Uterus (tissue), 4 donors: ENCODE results near the gene THOC6. TPM values are rescaled to one million over a fixed set of nuclear protein-coding genes. Genes with fewer than 3 reads are reported as not detected.
"Not testable (repeated sequence)": the region's sequence is repeated elsewhere in the genome, so short reads cannot be mapped to it uniquely, and the experiment has no call there.

ENCODE experiments used
- DNase-seq, 2 donors: peaks; one replicate each; pipeline ENCODE4 v3.0.0-alpha.2; 2019 to 2020
- H3K27ac ChIP-seq, 2 donors: fragments of 200-600 bp; sonication (generic); 1 replicate in 1 of 2; 2 replicates in 1 of 2; pipeline ENCODE4 v1.5.1; 2016 to 2018
- H3K27me3 ChIP-seq, 2 donors: fragments of 200-600 bp; sonication (generic); one replicate each; pipeline ENCODE4 v1.5.1; 2018 to 2019; ENCODE audit warnings: control low read depth in 1 of 2
- H3K36me3 ChIP-seq, 2 donors: fragments of 200-600 bp; sonication (generic); one replicate each; pipeline ENCODE4 v1.5.1; 2019; ENCODE audit warnings: control low read depth in 1 of 2
- H3K4me1 ChIP-seq, 2 donors: fragments of 200-600 bp; sonication (generic); one replicate each; pipeline ENCODE4 v1.5.1; 2018 to 2019; ENCODE audit warnings: control low read depth in 1 of 2
- H3K4me3 ChIP-seq, 2 donors: fragments of 200-600 bp; sonication (generic); 1 replicate in 1 of 2; 2 replicates in 1 of 2; pipeline ENCODE4 v1.5.1; 2018 to 2019; ENCODE audit warnings: mild to moderate bottlenecking in 1 of 2
- H3K9me3 ChIP-seq, 2 donors: fragments of 200-600 bp; sonication (generic); one replicate each; pipeline ENCODE4 v1.5.1; 2019; ENCODE audit warnings: control low read depth in 1 of 2
- CTCF ChIP-seq, 4 experiments: fragments of 200-600 bp in 2 of 4; fragments of 450-650 bp in 2 of 4; sonication (generic) in 2 of 4; IDR thresholded peaks; one replicate each; pipeline ENCODE4 v1.5.1; 2016 to 2019; ENCODE audit warnings: antibody characterized with exemption in 4 of 4, mild to moderate bottlenecking in 2 of 4, moderate library complexity in 1 of 4
- POLR2A ChIP-seq, 2 donors: fragments of 450-650 bp; IDR thresholded peaks; one replicate each; pipeline ENCODE4 v1.6.1; 2016; ENCODE audit warnings: antibody characterized with exemption in 2 of 2, mild to moderate bottlenecking in 1 of 2, moderate library complexity in 1 of 2
- intact Hi-C: fragments of 100-400 bp; cut with DNase I; formaldehyde crosslinking; loops from one replicate; pipeline ENCODE4 v1.15.1; 2023; ENCODE audit warnings: low total_unique reads
- small RNA-seq: library from RNA; depleted of rRNA; stranded (forward); fragments of <200 nt; gene quantifications from one replicate; pipeline ENCODE3, GENCODE V24; 2016
- total RNA-seq, 4 donors: library from RNA; depleted of rRNA in 3 of 4; stranded (reverse); fragments of >200 nt in 3 of 4; gene quantifications; one replicate each; pipeline versions ENCODE4 v1.1.0 to v1.2.4, GENCODE V29; 2014 to 2023
- donor health status: DM: yes; HTN: yes; CAD: no.

Gene THOC6
- total RNA-seq, 4 donors from 2014 or later: 3.8 to 29.0 (median 22.3) TPM

GRCh38 chr16:3075523-3075915 is 51.7 kb downstream of the THOC6 start:
- Histone ChIP-seq H3K27me3 (no peaks in the 10 kb centered on the region), H3K9me3 (no peaks in the 10 kb centered on the region), H3K36me3 (no peaks in the 10 kb centered on the region), H3K4me3 (no peak overlapping the region), H3K27ac (no peak overlapping the region), H3K4me1 (no peaks in the 10 kb centered on the region)
- intact Hi-C loops: no loop called here
- TF ChIP-seq CTCF (IDR thresholded peaks at IDR 0.05) (no peak), POLR2A (IDR thresholded peaks at IDR 0.05) (no peak)
- DNase-seq: no peak

GRCh38 chr16:3075946-3076345 is 52.1 kb downstream of the THOC6 start:
- H3K9me3 ChIP-seq, H3K27ac ChIP-seq, H3K27me3 ChIP-seq, intact Hi-C loops, H3K36me3 ChIP-seq, H3K4me1 ChIP-seq, DNase-seq, H3K4me3 ChIP-seq: not testable (repeated sequence)

GRCh38 chr16:3076577-3076976 is 52.7 kb downstream of the THOC6 start:
- Histone ChIP-seq H3K4me1 (no peaks in the 10 kb centered on the region), H3K9me3 (no peaks in the 10 kb centered on the region), H3K36me3 (no peaks in the 10 kb centered on the region), H3K27me3 (no peaks in the 10 kb centered on the region), H3K27ac (no peak overlapping the region), H3K4me3 (no peak overlapping the region)
- TF ChIP-seq POLR2A (IDR thresholded peaks at IDR 0.05) (no peak), CTCF (IDR thresholded peaks at IDR 0.05) (no peak)
- intact Hi-C loops: no loop called here
- no peak for DNase-seq

Small RNA genes lying within 50 kb of the gene (small RNA-seq; reads per million reads assigned to genes)
- not detected for gene LINC00514

Other genes with a start within 250 kb of the THOC6 start
- 100 to 1,000 TPM in 3 of 4 donors, 10 to 100 TPM in 1; 88.4 to 524 (median 219) TPM for gene ELOB, start 246.8 kb upstream of the THOC6 start, total RNA-seq
- under 1 TPM in 1 of 4 donors, not detected in 3; 0.21 TPM for gene PRSS33, start 236.5 kb upstream of the THOC6 start, total RNA-seq
- gene PRSS41, start 225.6 kb upstream of the THOC6 start, total RNA-seq: not detected
- not detected for gene PRSS21, start 206.8 kb upstream of the THOC6 start, total RNA-seq
- gene ZG16B, start 193.7 kb upstream of the THOC6 start, total RNA-seq: 10 to 100 TPM in 1 of 4 donors, 1 to 10 TPM in 1, not detected in 2; 1.3 to 15.9 TPM
- gene PRSS22, start 165.9 kb upstream of the THOC6 start, total RNA-seq: 1 to 10 TPM in 1 of 4 donors, under 1 TPM in 1, not detected in 2; 0.46 to 2.4 TPM
- 100 to 1,000 TPM in 1 of 4 donors, 10 to 100 TPM in 3; 27.9 to 223 (median 40.9) TPM for gene FLYWCH2, start 140.8 kb upstream of the THOC6 start, total RNA-seq
- gene FLYWCH1, start 112.1 kb upstream of the THOC6 start, total RNA-seq: 10 to 100 TPM; 11.5 to 62.3 (median 27.2) TPM
- under 1 TPM in 1 of 4 donors, not detected in 3; 0.41 TPM for gene KREMEN2, start 59.8 kb upstream of the THOC6 start, total RNA-seq
- gene PAQR4, start 54.7 kb upstream of the THOC6 start, total RNA-seq: 1 to 10 TPM in 3 of 4 donors, under 1 TPM in 1; 0.26 to 4.8 (median 2.5) TPM
- gene PKMYT1, start 43.6 kb upstream of the THOC6 start, total RNA-seq: 1 to 10 TPM in 1 of 4 donors, not detected in 3; 6.1 TPM
- 1 to 10 TPM in 1 of 4 donors, under 1 TPM in 1, not detected in 2; 0.21 to 1.8 TPM for gene CLDN9, start 11.1 kb upstream of the THOC6 start, total RNA-seq
- 1 to 10 TPM in 1 of 4 donors, not detected in 3; 4.1 TPM for gene CLDN6, start 5.9 kb upstream of the THOC6 start, total RNA-seq
- 10 to 100 TPM; 12.6 to 76.2 (median 24.0) TPM for gene TNFRSF12A, start 3.7 kb upstream of the THOC6 start, total RNA-seq
- gene HCFC1R1, start 93 bp upstream of the THOC6 start, total RNA-seq: 10 to 100 TPM in 3 of 4 donors, 1 to 10 TPM in 1; 3.6 to 67.5 (median 25.4) TPM
- 1 to 10 TPM in 1 of 4 donors, under 1 TPM in 2, not detected in 1; 0.26 to 1.9 (median 0.29) TPM for gene BICDL2, start 12.9 kb downstream of the THOC6 start, total RNA-seq
- gene MMP25, start 22.5 kb downstream of the THOC6 start, total RNA-seq: 1 to 10 TPM in 1 of 4 donors, under 1 TPM in 1, not detected in 2; 0.21 to 1.1 TPM
- gene IL32, start 41.6 kb downstream of the THOC6 start, total RNA-seq: 10 to 100 TPM in 3 of 4 donors, 1 to 10 TPM in 1; 7.5 to 37.1 (median 20.9) TPM
- not detected for gene ZSCAN10, start 75.3 kb downstream of the THOC6 start, total RNA-seq
- gene ZNF205, start 88.6 kb downstream of the THOC6 start, total RNA-seq: 10 to 100 TPM; 12.9 to 26.9 (median 18.3) TPM
- 100 to 1,000 TPM in 1 of 4 donors, 10 to 100 TPM in 1, 1 to 10 TPM in 1, under 1 TPM in 1; 0.77 to 101 (median 11.1) TPM for gene ZNF213, start 111.0 kb downstream of the THOC6 start, total RNA-seq
- not detected for gene OR1F1, start 164.2 kb downstream of the THOC6 start, total RNA-seq
- gene ZNF200, start 211.1 kb downstream of the THOC6 start, total RNA-seq: 10 to 100 TPM in 2 of 4 donors, 1 to 10 TPM in 2; 4.1 to 17.6 (median 10.7) TPM
- 10 to 100 TPM in 1 of 4 donors, 1 to 10 TPM in 1, under 1 TPM in 2; 0.21 to 12.0 (median 1.1) TPM for gene MEFV, start 232.6 kb downstream of the THOC6 start, total RNA-seq